ENCODE results near the gene TNFRSF1A. TPM values are rescaled to one million over a fixed set of nuclear protein-coding genes. Genes with fewer than 3 reads are reported as not detected.

TNFRSF1A gene
- total RNA-seq, 6 donors from 2014 or later = 140 to 425 (median 202) TPM

- ATAC-seq (ENCODE audit: low FRiP score in 2 of 2) = no peak
- peak overlapping the region in 3 of 4 donors; percentile 83 to 85 (median 83) for H3K27ac ChIP-seq
- peaks cover 60 to 74% (median 70%) of the 10 kb centered on the region in 4 donors for H3K4me1 ChIP-seq
- WGBS, 2 donors = 62 to 70% methylated on average over 6 of the region's 6 CpGs
- H3K4me3 ChIP-seq = no peak overlapping the region
- no peaks in the 10 kb centered on the region for H3K9me3 ChIP-seq
- TF ChIP-seq CTCF (IDR thresholded peaks at IDR 0.05) = no peak
- no peak for TF ChIP-seq POLR2AphosphoS5 (IDR thresholded peaks at IDR 0.05)
- no peak for TF ChIP-seq POLR2A (IDR thresholded peaks at IDR 0.05)
- TF ChIP-seq EP300 (IDR thresholded peaks at IDR 0.05) = no peak
- H3K27me3 ChIP-seq = no peaks in the 10 kb centered on the region
- peaks cover 23 to 43% (median 31%) of the 10 kb centered on the region in 4 donors for H3K36me3 ChIP-seq
- DNase-seq = no peak
Observed at GRCh38 chr12:6324936-6325750, 16.7 kb downstream of the TNFRSF1A start.

GRCh38 chr12:6323995-6324711 is 17.7 kb downstream of the TNFRSF1A start:
- Histone ChIP-seq H3K36me3 (peaks cover 13 to 33% (median 21%) of the 10 kb centered on the region in 4 donors), H3K27ac (peak overlapping the region; percentile 81 to 85 (median 83)), H3K4me3 (peak overlapping the region in 2 of 4 donors; percentile 15 to 22), H3K4me1 (peaks cover 60 to 73% (median 66%) of the 10 kb centered on the region in 4 donors), H3K9me3 (no peaks in the 10 kb centered on the region), H3K27me3 (no peaks in the 10 kb centered on the region)
- ATAC-seq (ENCODE audit: low FRiP score in 2 of 2) (no peak), DNase-seq (no peak)
- 26 to 36% methylated on average over 14 to 19 of the region's 19 CpGs for WGBS, 2 donors
- TF ChIP-seq POLR2AphosphoS5 (IDR thresholded peaks at IDR 0.05) = peak in 1 of 2 donors; percentile 3
- no peak for TF ChIP-seq CTCF (IDR thresholded peaks at IDR 0.05)
- TF ChIP-seq POLR2A (IDR thresholded peaks at IDR 0.05) = no peak
- TF ChIP-seq EP300 (IDR thresholded peaks at IDR 0.05) = peak in 1 of 4 donors; percentile 45

- peaks cover 60 to 68% (median 63%) of the 10 kb centered on the region in 4 donors for H3K4me1 ChIP-seq
- peaks cover 6 to 26% (median 14%) of the 10 kb centered on the region in 4 donors for H3K36me3 ChIP-seq
- WGBS, 2 donors = 4 to 8% methylated on average over 13 to 14 of the region's 14 CpGs
- H3K4me3 ChIP-seq = peak overlapping the region in 3 of 4 donors; percentile 1 to 22 (median 15)
- H3K9me3 ChIP-seq = no peaks in the 10 kb centered on the region
- peak in 1 of 2 donors; percentile 64 for DNase-seq
- peak in 1 of 4 donors; percentile 19 for TF ChIP-seq POLR2A (IDR thresholded peaks at IDR 0.05)
- TF ChIP-seq EP300 (IDR thresholded peaks at IDR 0.05) = peak in 1 of 4 donors; percentile 42
- TF ChIP-seq POLR2AphosphoS5 (IDR thresholded peaks at IDR 0.05) = peak; percentile 24 to 41
- TF ChIP-seq CTCF (IDR thresholded peaks at IDR 0.05) = peak; percentile 24 to 71 (median 50)
- H3K27me3 ChIP-seq = no peaks in the 10 kb centered on the region
- ATAC-seq (ENCODE audit: low FRiP score in 2 of 2) = peak; percentile 66 to 75
- H3K27ac ChIP-seq = peak overlapping the region; percentile 81 to 85 (median 83)
Observed at GRCh38 chr12:6323340-6323994, 18.4 kb downstream of the TNFRSF1A start.

GRCh38 chr12:6322969-6323339 is 18.9 kb downstream of the TNFRSF1A start:
- Histone ChIP-seq H3K4me1 (peaks cover 58 to 64% (median 61%) of the 10 kb centered on the region in 4 donors), H3K36me3 (peaks cover under 1 to 21% (median 9%) of the 10 kb centered on the region in 4 donors), H3K27ac (peak overlapping the region; percentile 81 to 85 (median 83)), H3K27me3 (no peaks in the 10 kb centered on the region), H3K9me3 (no peaks in the 10 kb centered on the region), H3K4me3 (no peak overlapping the region)
- WGBS, 2 donors = 16 to 32% methylated on average over 2 of the region's 2 CpGs
- ATAC-seq (ENCODE audit: low FRiP score in 2 of 2) (no peak), DNase-seq (no peak)
- no peak for TF ChIP-seq CTCF (IDR thresholded peaks at IDR 0.05)
- no peak for TF ChIP-seq POLR2AphosphoS5 (IDR thresholded peaks at IDR 0.05)
- no peak for TF ChIP-seq POLR2A (IDR thresholded peaks at IDR 0.05)
- TF ChIP-seq EP300 (IDR thresholded peaks at IDR 0.05) = no peak

Measured in upper lobe of left lung (tissue), 6 donors.